Ovary (tissue), 3 donors: ENCODE measurements around the gene OR51D1.

ENCODE experiments used
- CTCF ChIP-seq, 3 donors: fragments of 450-650 bp in 2 of 3; fragments of 200-600 bp in 1 of 3; IDR thresholded peaks; one replicate each; pipeline versions ENCODE4 v1.5.1 to v1.8.0; 2016 to 2022; ENCODE audit warnings: antibody characterized with exemption in 3 of 3, mild to moderate bottlenecking in 1 of 3
- EP300 ChIP-seq: sonication (generic); formaldehyde crosslinking; IDR thresholded peaks from one replicate; pipeline ENCODE4 v1.6.1; 2017; ENCODE audit warnings: antibody characterized with exemption
- POLR2A ChIP-seq: fragments of 450-650 bp; IDR thresholded peaks from one replicate; pipeline ENCODE4 v1.6.1; 2017; ENCODE audit warnings: antibody characterized with exemption, mild to moderate bottlenecking, moderate library complexity
- donor health status: DM: no; HTN: no; CAD: no.

GRCh38 chr11:4610258-4610935, 26.9 kb upstream of the OR51D1 start:
- TF ChIP-seq CTCF (IDR thresholded peaks at IDR 0.05), result no peak
- TF ChIP-seq POLR2A, result no peak
- no peak for TF ChIP-seq EP300
